Limb (tissue), 2 donors: ENCODE measurements around the gene EFNA5.

Experiments
- DNase-seq, 2 donors: peaks; one replicate each; pipeline ENCODE4 v3.0.0-alpha.2; 2016; ENCODE audit errors: extremely low spot score in 2 of 2

Gene EFNA5

DNA sequence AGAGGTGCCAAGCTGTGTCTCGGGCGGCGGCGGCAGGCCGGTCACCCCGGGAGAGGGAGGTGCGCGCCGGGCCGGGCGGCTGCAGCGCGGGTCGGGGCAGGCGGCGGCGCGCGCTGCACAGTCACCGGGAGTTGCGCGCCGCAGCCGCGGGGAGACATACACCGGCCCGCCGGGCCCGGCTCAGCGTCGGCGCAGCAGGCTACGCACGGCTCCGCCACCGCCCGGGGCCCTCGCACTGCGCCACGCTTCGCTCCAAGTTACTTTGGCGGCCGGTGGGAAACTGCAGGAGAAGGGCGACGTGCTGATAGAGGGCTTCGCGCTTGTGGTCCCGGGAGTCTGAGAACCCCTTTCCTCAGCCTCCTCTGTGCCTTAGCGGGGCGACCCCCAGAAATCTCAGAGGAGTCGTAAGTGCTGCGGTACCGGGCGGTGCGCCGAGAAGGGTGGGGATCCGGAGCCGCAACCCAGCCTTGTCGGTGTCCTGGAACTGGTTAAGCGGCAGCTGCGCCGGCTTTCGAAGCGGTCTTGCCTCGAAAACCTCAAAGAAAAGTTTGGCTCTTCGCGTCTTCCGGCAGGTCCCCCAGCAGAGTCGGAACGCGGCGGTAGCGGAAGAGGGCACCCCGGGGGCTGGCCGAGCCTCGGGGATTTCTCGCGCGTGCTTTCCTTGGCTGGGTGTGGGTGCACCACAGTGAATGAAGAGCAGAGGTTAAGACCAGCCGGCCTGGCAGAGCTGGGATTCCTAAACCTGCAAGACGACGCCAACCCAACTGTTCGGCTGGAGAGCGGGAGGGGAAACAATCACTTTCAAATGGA lies at the start of gene EFNA5:
TSS of gene EFNA5 (minus strand) at position 6 of the 810 bp plus-strand sequence.
- peak; percentile 27 to 80 for DNase-seq

- DNase-seq, result no peak
Measured at GRCh38 chr5:107719034-107719606, 48.4 kb upstream of the EFNA5 start.

- DNase-seq, result no peak
Measured at GRCh38 chr5:107717816-107718215, 47.1 kb upstream of the EFNA5 start.

- DNase-seq, result no peak
Measured at GRCh38 chr5:107713228-107713627, 42.5 kb upstream of the EFNA5 start.

DNA sequence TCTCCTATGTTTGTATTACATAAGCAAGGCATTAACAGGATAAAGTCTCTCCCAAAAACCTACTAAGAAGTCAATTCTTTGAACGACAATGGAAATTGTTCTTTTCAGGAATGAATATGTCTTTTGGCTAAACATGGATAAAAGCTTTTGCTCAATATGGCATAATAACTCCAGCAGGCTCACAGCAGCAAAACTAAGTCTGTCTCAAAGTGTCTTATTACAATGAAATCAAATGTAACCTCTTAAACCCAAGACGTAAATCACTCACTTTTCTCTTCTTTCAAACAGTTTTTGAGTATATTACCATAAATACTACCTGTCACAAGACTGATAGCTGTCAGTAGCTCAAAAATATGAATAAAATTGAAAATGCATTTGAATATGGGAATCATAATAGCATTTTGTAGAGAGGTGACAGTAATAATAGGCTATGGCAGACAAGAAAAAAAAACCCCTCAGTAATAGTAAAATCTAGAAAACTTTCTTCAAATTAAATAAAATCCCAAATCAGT lies 41.7 kb upstream of the EFNA5 start:
- no peak for DNase-seq

GRCh38 chr5:107705402-107706014 lies 34.8 kb upstream of the EFNA5 start:
- DNase-seq, result no peak

- DNase-seq, result no peak
Measured at GRCh38 chr5:107704681-107705401, 34.1 kb upstream of the EFNA5 start.

GRCh38 chr5:107700481-107700880 lies 29.7 kb upstream of the EFNA5 start:
- DNase-seq, result no peak

GRCh38 chr5:107699425-107699824 lies 28.7 kb upstream of the EFNA5 start:
- no peak for DNase-seq

- no peak for DNase-seq
Measured at GRCh38 chr5:107698286-107698685, 27.5 kb upstream of the EFNA5 start.

DNA sequence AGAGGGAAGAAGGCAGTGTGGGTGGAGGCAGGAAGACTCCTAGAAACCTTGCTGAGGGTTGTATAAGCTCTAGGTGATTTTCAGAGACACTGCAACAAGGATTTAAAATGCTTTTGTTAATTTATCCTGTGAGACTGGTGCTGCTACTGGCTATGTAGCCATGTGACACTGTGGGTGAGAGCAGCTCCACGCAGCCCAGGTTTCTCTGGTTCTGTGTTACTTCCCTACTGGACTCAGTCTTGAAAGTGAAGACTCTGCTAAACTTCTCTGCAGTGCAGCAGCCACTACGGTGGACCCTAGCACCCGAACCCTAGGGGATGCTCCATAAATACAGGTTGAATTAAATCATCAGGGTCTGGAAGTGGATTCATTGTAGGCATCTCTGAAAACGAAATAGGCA lies 25.8 kb upstream of the EFNA5 start:
- no peak for DNase-seq

DNA sequence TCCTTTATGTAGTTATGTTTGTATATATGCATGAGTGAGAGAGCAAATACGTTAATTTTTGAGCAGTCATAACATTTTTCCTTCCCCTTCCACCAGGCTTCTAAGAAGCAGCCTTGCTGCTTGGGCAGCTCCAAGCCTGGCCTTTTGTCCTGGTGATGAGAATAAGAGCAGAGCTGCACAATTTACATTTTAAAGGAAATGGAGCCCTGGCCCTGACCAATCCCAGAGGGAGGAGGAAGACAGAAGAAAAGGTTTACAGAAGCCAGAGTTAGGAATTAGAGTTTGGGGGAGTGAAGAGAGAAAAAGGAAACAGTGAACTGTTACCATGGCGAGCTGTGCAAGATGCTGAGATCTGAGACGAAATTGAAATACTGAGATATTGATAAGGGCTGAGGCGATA lies 25.3 kb upstream of the EFNA5 start:
- no peak for DNase-seq

GRCh38 chr5:107687937-107688336 lies 17.2 kb upstream of the EFNA5 start:
- DNase-seq, result no peak

GRCh38 chr5:107687404-107687803 lies 16.7 kb upstream of the EFNA5 start:
- no peak for DNase-seq

GRCh38 chr5:107682533-107682932 lies 11.8 kb upstream of the EFNA5 start:
- DNase-seq, result no peak

DNA sequence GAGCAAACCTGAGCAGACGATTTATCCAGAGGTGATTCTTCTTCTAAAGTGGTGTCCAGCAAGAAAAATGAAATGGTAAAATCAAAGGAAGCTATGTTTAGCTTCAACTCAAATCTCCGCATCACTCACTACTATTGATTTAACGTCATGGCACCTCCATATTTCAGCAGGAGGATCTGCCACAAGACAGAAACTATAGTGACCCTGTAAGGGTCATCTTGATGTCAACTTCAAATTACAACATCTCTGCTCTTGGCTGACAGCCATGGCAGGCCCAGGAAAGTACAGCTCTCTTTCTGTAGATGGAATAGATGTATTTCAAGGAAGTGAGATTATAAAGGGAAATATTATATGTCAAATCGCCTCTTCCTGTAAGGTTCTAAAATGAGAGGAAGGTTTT lies 10.1 kb upstream of the EFNA5 start:
- no peak for DNase-seq

GRCh38 chr5:107680099-107680498 lies 9.4 kb upstream of the EFNA5 start:
- DNase-seq, result no peak

DNA sequence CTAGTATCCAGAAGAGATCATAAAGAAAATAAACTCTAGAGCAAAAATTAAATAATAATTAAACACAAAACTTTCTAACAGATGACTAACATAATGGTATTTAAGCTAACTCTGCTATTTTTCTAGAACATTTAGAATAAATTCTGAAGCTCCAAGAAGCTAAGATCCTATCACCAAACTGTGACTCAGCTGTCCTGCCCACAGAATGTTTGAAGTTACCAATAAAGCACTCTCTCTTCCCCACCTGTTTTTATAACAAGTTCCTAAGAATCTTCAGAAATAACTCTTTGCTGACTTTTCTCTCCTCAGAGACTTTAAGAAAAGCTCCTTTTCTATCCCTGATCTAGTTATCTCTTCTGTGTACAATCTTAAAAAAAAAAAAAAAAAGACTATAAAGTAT lies 6.0 kb upstream of the EFNA5 start:
- DNase-seq, result no peak

GRCh38 chr5:107675201-107675600 lies 4.5 kb upstream of the EFNA5 start:
- DNase-seq, result no peak

DNA sequence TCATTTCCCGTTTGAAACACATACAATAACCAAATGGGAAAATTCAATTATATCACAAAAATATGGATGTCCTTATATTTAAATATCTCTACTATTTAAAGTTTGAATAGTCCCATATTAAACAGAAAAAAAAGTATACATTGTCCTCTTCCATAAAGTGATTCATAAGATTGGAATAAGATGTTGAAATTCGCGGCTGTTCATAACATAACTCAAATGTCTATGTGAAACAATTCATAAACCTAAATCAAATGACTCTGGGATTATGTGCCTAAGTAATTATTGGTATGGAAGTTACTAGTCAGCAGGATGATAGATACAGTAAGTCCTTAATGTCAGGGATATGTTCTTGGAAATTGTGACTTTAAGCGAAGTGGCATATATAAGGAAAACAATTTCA lies 3.9 kb upstream of the EFNA5 start:
- no peak for DNase-seq

- peak; percentile 88 to 92 for DNase-seq
Measured at GRCh38 chr5:107673368-107674136, 2.8 kb upstream of the EFNA5 start.
